Keratinocyte (primary cell): ENCODE results near the gene EIF1AD. TPM values are rescaled to one million over a fixed set of nuclear protein-coding genes. Genes with fewer than 3 reads are reported as not detected.
A peak's percentile ranks its signal among the peaks of the same experiment; 100 is the strongest.
"Not testable (repeated sequence)": the region's sequence is repeated elsewhere in the genome, so short reads cannot be mapped to it uniquely, and the experiment has no call there.

Experiments
- DNase-seq: peaks from one replicate; pipeline ENCODE4 v3.0.0-alpha.2; 2011; ENCODE audit warnings: low read depth, missing footprints, low spot score
- FAIRE-seq: peaks from 2 replicates; lab custom pipeline; 2011; peaks lifted over from hg19 to GRCh38; lab: Jason Lieb, UNC
- H2AFZ ChIP-seq: 2 replicates; pipeline ENCODE4 v1.6.0; 2012; ENCODE audit warnings: low read length, control low read depth, inconsistent platforms; ENCODE audit not compliant: control insufficient read depth
- H3K27ac ChIP-seq: 2 replicates; pipeline ENCODE4 v1.5.1; 2011; ENCODE audit warnings: low read length; ENCODE audit not compliant: control insufficient read depth, insufficient read depth
- H3K27me3 ChIP-seq: 3 replicates; pipeline ENCODE4 v1.6.0; 2011; ENCODE audit warnings: low read length; ENCODE audit not compliant: control insufficient read depth, insufficient read depth; ENCODE audit errors: extremely low read depth
- H3K36me3 ChIP-seq, 2 experiments: 2 replicates in 1 of 2; 3 replicates in 1 of 2; pipeline ENCODE4 v1.5.1; 2011; ENCODE audit warnings: low read length in 2 of 2, mild to moderate bottlenecking in 1 of 2; ENCODE audit not compliant: control insufficient read depth in 2 of 2, insufficient read depth in 2 of 2; ENCODE audit errors: extremely low read depth in 1 of 2
- H3K4me1 ChIP-seq: 3 replicates; pipeline ENCODE4 v1.5.1; 2011; ENCODE audit warnings: low read length; ENCODE audit not compliant: control insufficient read depth, insufficient read depth; ENCODE audit errors: extremely low read depth
- H3K4me2 ChIP-seq: 3 replicates; pipeline ENCODE4 v1.6.0; 2011; ENCODE audit warnings: low read depth, low read length; ENCODE audit not compliant: control insufficient read depth, insufficient read depth; ENCODE audit errors: extremely low read depth
- H3K4me3 ChIP-seq, 3 experiments: fragments of 200-600 bp in 1 of 3; sonication (generic) in 1 of 3; 2 replicates in 2 of 3; 3 replicates in 1 of 3; pipeline ENCODE4 v1.5.1; 2011 to 2016; ENCODE audit warnings: low read length in 3 of 3, mild to moderate bottlenecking in 3 of 3, control low read depth in 2 of 3, inconsistent platforms in 1 of 3, low read depth in 1 of 3, mixed read lengths in 1 of 3, mixed run types in 1 of 3, moderate library complexity in 1 of 3; ENCODE audit not compliant: control insufficient read depth in 2 of 3, insufficient read depth in 2 of 3; ENCODE audit errors: extremely low read depth in 1 of 3
- H3K79me2 ChIP-seq: 2 replicates; pipeline ENCODE4 v1.6.0; 2012; ENCODE audit warnings: low read length; ENCODE audit not compliant: control insufficient read depth, insufficient read depth
- H3K9ac ChIP-seq: 3 replicates; pipeline ENCODE4 v1.6.0; 2011; ENCODE audit warnings: low read length; ENCODE audit not compliant: control insufficient read depth, insufficient read depth; ENCODE audit errors: extremely low read depth
- H3K9me1 ChIP-seq: 3 replicates; pipeline ENCODE4 v1.6.0; 2011; ENCODE audit warnings: low read length; ENCODE audit not compliant: control insufficient read depth, insufficient read depth; ENCODE audit errors: extremely low read depth
- H3K9me3 ChIP-seq: 2 replicates; pipeline ENCODE4 v1.5.1; 2012; ENCODE audit warnings: low read depth, low read length; ENCODE audit not compliant: control insufficient read depth
- H4K20me1 ChIP-seq: 3 replicates; pipeline ENCODE4 v1.6.0; 2011; ENCODE audit warnings: low read length; ENCODE audit not compliant: control insufficient read depth, insufficient read depth; ENCODE audit errors: extremely low read depth
- EZH2 ChIP-seq: IDR thresholded peaks from one replicate; pipeline ENCODE4 v1.6.1; 2012; ENCODE audit warnings: inconsistent platforms, mild to moderate bottlenecking, low read length, moderate library complexity
- dilution Hi-C: fragments of 300-500 bp; cut with MboI; formaldehyde crosslinking; loops from one replicate; pipeline ENCODE4 v1.7.0; 2020; ENCODE audit warnings: low sequenced_read_pairs; ENCODE audit not compliant: extremely low pct_ligation_motif_present
- polyA plus RNA-seq, 5 experiments: library from polyadenylated mRNA; depleted of rRNA in 3 of 5; stranded (reverse) in 3 of 5; stranded (forward) in 1 of 5; unstranded in 1 of 5; fragments of >200 nt; gene quantifications; 1 replicate in 1 of 5; 2 replicates in 3 of 5; 3 replicates in 1 of 5; pipeline versions ENCODE4 v1.2.1 to v1.2.3, GENCODE V29; 2011 to 2012; ENCODE audit warnings: missing spikeins in 2 of 5, low read depth in 1 of 5, low replicate concordance in 1 of 5
- TF ChIP-seq, protein P1 (sequence below), 3 experiments: IDR thresholded peaks in 1 of 3; conservative IDR thresholded peaks in 1 of 3; optimal IDR thresholded peaks in 1 of 3; 2 replicates in 2 of 3; 3 replicates in 1 of 3; pipeline versions ENCODE3 to v1.5.1; 2011; ENCODE audit warnings: low read length in 3 of 3, mild to moderate bottlenecking in 3 of 3, moderate library complexity in 2 of 3, control low read depth in 1 of 3, inconsistent platforms in 1 of 3; ENCODE audit not compliant: insufficient read depth in 2 of 3; ENCODE audit errors: extremely low read depth in 1 of 3

Gene EIF1AD
- polyA plus RNA-seq, 1 donor (not counting 4 experiments of a cell fraction or from before 2014, with no cell fraction given): 29.6 TPM

DNA sequence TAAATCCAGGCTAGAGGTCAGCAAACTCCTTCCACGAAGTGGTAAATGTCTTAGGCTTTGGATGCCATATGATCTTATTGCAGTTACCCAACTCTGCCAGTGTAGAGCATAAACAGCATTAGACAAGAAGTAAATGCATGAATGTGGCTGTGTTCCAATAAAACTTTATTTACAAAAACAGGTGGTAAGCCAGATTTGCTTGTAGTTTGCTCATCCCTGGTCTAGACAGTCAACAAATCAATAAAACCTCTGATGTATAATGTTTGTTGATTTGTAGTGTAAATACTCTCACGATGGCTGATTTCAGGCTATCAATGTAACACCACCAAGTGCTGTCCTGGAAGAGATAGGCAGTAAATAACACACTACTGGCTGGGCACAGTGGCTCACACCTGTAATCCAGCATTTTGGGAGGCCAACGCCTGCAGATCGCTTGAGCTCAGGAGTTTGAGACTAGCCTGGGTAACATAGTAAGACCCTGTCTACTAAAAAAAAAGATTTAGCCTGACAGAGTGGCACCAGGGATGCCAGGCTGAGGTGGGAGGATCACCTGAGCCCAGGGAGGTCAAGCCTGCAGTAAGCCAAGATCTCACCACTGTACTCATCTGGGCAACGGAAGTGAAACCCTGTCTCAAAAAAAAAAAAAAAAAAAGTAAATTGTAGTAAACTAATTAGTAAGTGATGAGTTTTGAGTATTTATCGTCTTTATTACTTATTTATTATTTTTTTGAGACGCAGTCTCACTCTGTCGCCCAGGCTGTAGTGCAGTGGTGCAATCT, 31.2 kb upstream of the EIF1AD start:
- Histone ChIP-seq H3K27ac (no peak overlapping the region), H3K79me2 (no peaks in the 10 kb centered on the region), H3K9me1 (no peaks in the 10 kb centered on the region), H3K9me3 (no peaks in the 10 kb centered on the region), H3K4me1 (no peaks in the 10 kb centered on the region), H3K4me3 (no peak overlapping the region), H2AFZ (no peak overlapping the region), H3K27me3 (peaks cover 6% of the 10 kb centered on the region), H3K4me2 (no peak overlapping the region), H3K36me3 (no peaks in the 10 kb centered on the region), H3K9ac (no peak overlapping the region), H4K20me1 (no peaks in the 10 kb centered on the region)
- FAIRE-seq: peak; percentile 13
- TF ChIP-seq EZH2: no peak
- TF ChIP-seq, protein P1, sequence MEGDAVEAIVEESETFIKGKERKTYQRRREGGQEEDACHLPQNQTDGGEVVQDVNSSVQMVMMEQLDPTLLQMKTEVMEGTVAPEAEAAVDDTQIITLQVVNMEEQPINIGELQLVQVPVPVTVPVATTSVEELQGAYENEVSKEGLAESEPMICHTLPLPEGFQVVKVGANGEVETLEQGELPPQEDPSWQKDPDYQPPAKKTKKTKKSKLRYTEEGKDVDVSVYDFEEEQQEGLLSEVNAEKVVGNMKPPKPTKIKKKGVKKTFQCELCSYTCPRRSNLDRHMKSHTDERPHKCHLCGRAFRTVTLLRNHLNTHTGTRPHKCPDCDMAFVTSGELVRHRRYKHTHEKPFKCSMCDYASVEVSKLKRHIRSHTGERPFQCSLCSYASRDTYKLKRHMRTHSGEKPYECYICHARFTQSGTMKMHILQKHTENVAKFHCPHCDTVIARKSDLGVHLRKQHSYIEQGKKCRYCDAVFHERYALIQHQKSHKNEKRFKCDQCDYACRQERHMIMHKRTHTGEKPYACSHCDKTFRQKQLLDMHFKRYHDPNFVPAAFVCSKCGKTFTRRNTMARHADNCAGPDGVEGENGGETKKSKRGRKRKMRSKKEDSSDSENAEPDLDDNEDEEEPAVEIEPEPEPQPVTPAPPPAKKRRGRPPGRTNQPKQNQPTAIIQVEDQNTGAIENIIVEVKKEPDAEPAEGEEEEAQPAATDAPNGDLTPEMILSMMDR (optimal IDR thresholded peaks at IDR 0.05 in 1 of 3, IDR thresholded peaks at IDR 0.05 in 1 of 3, conservative IDR thresholded peaks at IDR 0.05 in 1 of 3; ENCODE audit: extremely low read depth in 1 of 3, insufficient read depth in 2 of 3, low read length in 3 of 3): no peak
- DNase-seq: no peak
- dilution Hi-C loops: no loop called here

DNA sequence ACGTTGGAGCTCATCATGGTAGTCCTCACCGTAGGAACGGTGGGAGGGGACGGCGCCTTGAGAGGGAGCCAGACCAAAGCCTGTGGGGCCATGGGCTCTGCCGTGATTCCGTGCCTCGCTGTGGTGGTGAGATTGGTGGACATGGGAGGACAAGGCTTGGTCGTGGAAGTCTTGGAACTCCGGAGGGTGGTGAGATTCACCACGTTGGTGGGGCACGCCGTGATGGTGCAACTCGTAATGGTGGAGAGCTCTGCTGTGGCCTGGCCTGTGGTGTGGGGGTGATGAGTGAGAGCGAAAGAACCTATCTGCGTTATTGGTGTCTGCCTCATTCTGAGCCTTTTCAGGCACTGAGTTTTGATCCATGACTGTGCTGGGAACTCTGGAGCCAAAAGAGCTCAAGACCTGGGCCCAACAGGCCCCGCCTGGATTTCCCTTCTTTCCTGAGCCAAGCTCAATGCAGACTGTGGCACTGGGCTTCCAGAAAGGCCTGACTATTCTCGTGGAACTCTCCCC, 24.1 kb upstream of the EIF1AD start, which contains the start of gene CATSPER1:
TSS of gene CATSPER1 (minus strand) at position 463 of the 513 bp plus-strand sequence. CDS start at position 363, 100 bp downstream.
- FAIRE-seq: no peak
- dilution Hi-C loops: no loop called here
- peaks cover 9% of the 10 kb centered on the region for H3K27me3 ChIP-seq

DNA sequence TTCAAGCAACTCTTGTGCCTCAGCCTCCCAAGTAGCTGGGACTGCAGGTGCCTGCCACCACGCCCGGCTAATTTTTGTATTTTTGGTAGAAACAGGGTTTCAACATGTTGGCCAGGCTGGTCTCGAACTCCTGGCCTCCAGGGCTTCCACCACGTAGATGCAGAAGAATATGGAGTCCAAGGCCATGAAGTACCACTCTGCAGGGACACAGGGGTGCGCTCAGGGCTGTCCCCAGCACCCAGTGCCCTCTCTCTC, 21.2 kb upstream of the EIF1AD start:
- H3K9me3 ChIP-seq, dilution Hi-C loops, FAIRE-seq, H3K4me3 ChIP-seq, H4K20me1 ChIP-seq, H3K27ac ChIP-seq, H3K4me2 ChIP-seq, H3K79me2 ChIP-seq, DNase-seq, H3K9me1 ChIP-seq, H2AFZ ChIP-seq, H3K9ac ChIP-seq, H3K27me3 ChIP-seq, H3K36me3 ChIP-seq: not testable (repeated sequence)
- H3K4me1 ChIP-seq: peaks cover 11% of the 10 kb centered on the region

More for the DNA sequence above, 24.1 kb upstream of the EIF1AD start, which contains the start of gene CATSPER1:
- Histone ChIP-seq H4K20me1 (no peaks in the 10 kb centered on the region), H3K4me1 (peaks cover 9% of the 10 kb centered on the region), H3K27ac (no peak within 1 kb of the TSS), H3K4me3 (no peak within 1 kb of the TSS), H2AFZ (no peak within 1 kb of the TSS), H3K36me3 (no peaks in the 10 kb centered on the region), H3K4me2 (no peak within 1 kb of the TSS), H3K9me3 (no peaks in the 10 kb centered on the region), H3K9me1 (no peaks in the 10 kb centered on the region), H3K9ac (no peak within 1 kb of the TSS), H3K79me2 (no peaks in the 10 kb centered on the region)
- TF ChIP-seq, protein P1 (optimal IDR thresholded peaks at IDR 0.05 in 1 of 3, IDR thresholded peaks at IDR 0.05 in 1 of 3, conservative IDR thresholded peaks at IDR 0.05 in 1 of 3; ENCODE audit: extremely low read depth in 1 of 3, insufficient read depth in 2 of 3, low read length in 3 of 3): no peak
- TF ChIP-seq EZH2: no peak
- no peak for DNase-seq
